ENCODE measurements around the gene MYOG. TPM values are rescaled to one million over a fixed set of nuclear protein-coding genes. Genes with fewer than 3 reads are reported as not detected.

MYOG gene
- total and polyA plus RNA-seq, 5 donors from 2014 or later, result not detected

- no peak for DNase-seq
- no peaks in the 10 kb centered on the region for H3K9me3 ChIP-seq (ENCODE audit: control insufficient read depth in 2 of 2, low read length in 2 of 2)
- H3K4me1 Mint-ChIP-seq, result no peaks in the 10 kb centered on the region
- H3K27me3 Mint-ChIP-seq, result no peaks in the 10 kb centered on the region
- ATAC-seq (ENCODE audit: low read depth in 2 of 2), result no peak
- no peaks in the 10 kb centered on the region for H3K36me3 ChIP-seq (ENCODE audit: control insufficient read depth, insufficient read depth, low read length)
- peaks cover 0 to 2% (median 0%) of the 10 kb centered on the region in 7 donors for H3K9me3 Mint-ChIP-seq
- no peaks in the 10 kb centered on the region for H3K36me3 Mint-ChIP-seq
- H3K4me3 Mint-ChIP-seq, result no peak overlapping the region
- no peak overlapping the region for H3K4me3 ChIP-seq (ENCODE audit: low read depth, low read length)
- H3K27ac ChIP-seq (ENCODE audit: insufficient read depth, low read length, poor library complexity, severe bottlenecking), result no peak overlapping the region
- no peak overlapping the region for H3K27ac Mint-ChIP-seq
- H3K4me1 ChIP-seq (ENCODE audit: control insufficient read depth, insufficient read depth, low read length, poor library complexity, severe bottlenecking), result no peaks in the 10 kb centered on the region
- no peaks in the 10 kb centered on the region for H3K27me3 ChIP-seq (ENCODE audit: control insufficient read depth, insufficient read depth, low read length)
Observed at GRCh38 chr1:203049576-203050180, 36.1 kb downstream of the MYOG start.

- Mint-ChIP-seq H3K4me1 (no peaks in the 10 kb centered on the region), H3K27me3 (no peaks in the 10 kb centered on the region), H3K36me3 (no peaks in the 10 kb centered on the region), H3K4me3 (no peak overlapping the region), H3K27ac (no peak overlapping the region), H3K9me3 (peaks cover 0 to 2% (median 0%) of the 10 kb centered on the region in 7 donors)
- no peaks in the 10 kb centered on the region for H3K9me3 ChIP-seq (ENCODE audit: control insufficient read depth in 2 of 2, low read length in 2 of 2)
- H3K4me3 ChIP-seq (ENCODE audit: low read depth, low read length), result no peak overlapping the region
- no peaks in the 10 kb centered on the region for H3K4me1 ChIP-seq (ENCODE audit: control insufficient read depth, insufficient read depth, low read length, poor library complexity, severe bottlenecking)
- H3K36me3 ChIP-seq (ENCODE audit: control insufficient read depth, insufficient read depth, low read length), result no peaks in the 10 kb centered on the region
- DNase-seq, result no peak
- H3K27ac ChIP-seq (ENCODE audit: insufficient read depth, low read length, poor library complexity, severe bottlenecking), result no peak overlapping the region
- no peaks in the 10 kb centered on the region for H3K27me3 ChIP-seq (ENCODE audit: control insufficient read depth, insufficient read depth, low read length)
- no peak for ATAC-seq (ENCODE audit: low read depth in 2 of 2)
Observed at GRCh38 chr1:203049077-203049476, 36.7 kb downstream of the MYOG start.

- Mint-ChIP-seq H3K9me3 (peaks cover 0 to 2% (median 0%) of the 10 kb centered on the region in 7 donors), H3K4me3 (no peak overlapping the region), H3K27me3 (no peaks in the 10 kb centered on the region), H3K27ac (no peak overlapping the region), H3K4me1 (no peaks in the 10 kb centered on the region), H3K36me3 (no peaks in the 10 kb centered on the region)
- Histone ChIP-seq H3K27ac (ENCODE audit: insufficient read depth, low read length, poor library complexity, severe bottlenecking) (no peak overlapping the region), H3K4me3 (ENCODE audit: low read depth, low read length) (no peak overlapping the region), H3K27me3 (ENCODE audit: control insufficient read depth, insufficient read depth, low read length) (no peaks in the 10 kb centered on the region), H3K4me1 (ENCODE audit: control insufficient read depth, insufficient read depth, low read length, poor library complexity, severe bottlenecking) (no peaks in the 10 kb centered on the region), H3K9me3 (ENCODE audit: control insufficient read depth in 2 of 2, low read length in 2 of 2) (no peaks in the 10 kb centered on the region), H3K36me3 (ENCODE audit: control insufficient read depth, insufficient read depth, low read length) (no peaks in the 10 kb centered on the region)
- ATAC-seq (ENCODE audit: low read depth in 2 of 2) (no peak), DNase-seq (no peak)
Observed at GRCh38 chr1:203048555-203049051, 37.2 kb downstream of the MYOG start.

GRCh38 chr1:203048086-203048485 lies 37.7 kb downstream of the MYOG start:
- Mint-ChIP-seq H3K4me1 (no peaks in the 10 kb centered on the region), H3K27ac (no peak overlapping the region), H3K36me3 (no peaks in the 10 kb centered on the region), H3K4me3 (no peak overlapping the region), H3K9me3 (peaks cover 0 to 2% (median 0%) of the 10 kb centered on the region in 7 donors), H3K27me3 (no peaks in the 10 kb centered on the region)
- Histone ChIP-seq H3K27ac (ENCODE audit: insufficient read depth, low read length, poor library complexity, severe bottlenecking) (no peak overlapping the region), H3K4me1 (ENCODE audit: control insufficient read depth, insufficient read depth, low read length, poor library complexity, severe bottlenecking) (no peaks in the 10 kb centered on the region), H3K9me3 (ENCODE audit: control insufficient read depth in 2 of 2, low read length in 2 of 2) (no peaks in the 10 kb centered on the region), H3K27me3 (ENCODE audit: control insufficient read depth, insufficient read depth, low read length) (no peaks in the 10 kb centered on the region), H3K4me3 (ENCODE audit: low read depth, low read length) (no peak overlapping the region), H3K36me3 (ENCODE audit: control insufficient read depth, insufficient read depth, low read length) (no peaks in the 10 kb centered on the region)
- ATAC-seq (ENCODE audit: low read depth in 2 of 2) (no peak), DNase-seq (no peak)

- H3K27me3 Mint-ChIP-seq, result no peaks in the 10 kb centered on the region
- no peak overlapping the region for H3K27ac Mint-ChIP-seq
- H3K4me1 Mint-ChIP-seq, result no peaks in the 10 kb centered on the region
Observed at GRCh38 chr1:203046984-203047630, 38.7 kb downstream of the MYOG start.

GRCh38 chr1:203045821-203046594 lies 39.8 kb downstream of the MYOG start:
- no peaks in the 10 kb centered on the region for H3K36me3 ChIP-seq (ENCODE audit: control insufficient read depth, insufficient read depth, low read length)
- Mint-ChIP-seq H3K27me3 (no peaks in the 10 kb centered on the region), H3K9me3 (peaks cover 0 to 2% (median 0%) of the 10 kb centered on the region in 7 donors), H3K4me3 (no peak overlapping the region), H3K27ac (no peak overlapping the region), H3K4me1 (no peaks in the 10 kb centered on the region), H3K36me3 (no peaks in the 10 kb centered on the region)
- ATAC-seq (ENCODE audit: low read depth in 2 of 2), result no peak
- no peaks in the 10 kb centered on the region for H3K9me3 ChIP-seq (ENCODE audit: control insufficient read depth in 2 of 2, low read length in 2 of 2)
- DNase-seq, result no peak
- no peak overlapping the region for H3K27ac ChIP-seq (ENCODE audit: insufficient read depth, low read length, poor library complexity, severe bottlenecking)
- no peaks in the 10 kb centered on the region for H3K27me3 ChIP-seq (ENCODE audit: control insufficient read depth, insufficient read depth, low read length)
- H3K4me1 ChIP-seq (ENCODE audit: control insufficient read depth, insufficient read depth, low read length, poor library complexity, severe bottlenecking), result no peaks in the 10 kb centered on the region
- no peak overlapping the region for H3K4me3 ChIP-seq (ENCODE audit: low read depth, low read length)

More at GRCh38 chr1:203046984-203047630, 38.7 kb downstream of the MYOG start:
- DNase-seq, result no peak
- no peak for ATAC-seq (ENCODE audit: low read depth in 2 of 2)
- Histone ChIP-seq H3K36me3 (ENCODE audit: control insufficient read depth, insufficient read depth, low read length) (no peaks in the 10 kb centered on the region), H3K27ac (ENCODE audit: insufficient read depth, low read length, poor library complexity, severe bottlenecking) (no peak overlapping the region), H3K9me3 (ENCODE audit: control insufficient read depth in 2 of 2, low read length in 2 of 2) (no peaks in the 10 kb centered on the region), H3K4me3 (ENCODE audit: low read depth, low read length) (no peak overlapping the region), H3K4me1 (ENCODE audit: control insufficient read depth, insufficient read depth, low read length, poor library complexity, severe bottlenecking) (no peaks in the 10 kb centered on the region), H3K27me3 (ENCODE audit: control insufficient read depth, insufficient read depth, low read length) (no peaks in the 10 kb centered on the region)
- H3K36me3 Mint-ChIP-seq, result no peaks in the 10 kb centered on the region
- H3K9me3 Mint-ChIP-seq, result peaks cover 0 to 2% (median 0%) of the 10 kb centered on the region in 7 donors
- H3K4me3 Mint-ChIP-seq, result no peak overlapping the region

GRCh38 chr1:203045336-203045735 lies 40.5 kb downstream of the MYOG start:
- H3K9me3 ChIP-seq (ENCODE audit: control insufficient read depth in 2 of 2, low read length in 2 of 2), result no peaks in the 10 kb centered on the region
- H3K9me3 Mint-ChIP-seq, result peaks cover 0 to 2% (median 0%) of the 10 kb centered on the region in 7 donors
- H3K36me3 Mint-ChIP-seq, result no peaks in the 10 kb centered on the region
- no peaks in the 10 kb centered on the region for H3K27me3 ChIP-seq (ENCODE audit: control insufficient read depth, insufficient read depth, low read length)
- DNase-seq (no peak), ATAC-seq (ENCODE audit: low read depth in 2 of 2) (no peak)
- H3K27me3 Mint-ChIP-seq, result no peaks in the 10 kb centered on the region
- no peak overlapping the region for H3K4me3 Mint-ChIP-seq
- no peaks in the 10 kb centered on the region for H3K4me1 Mint-ChIP-seq
- H3K27ac ChIP-seq (ENCODE audit: insufficient read depth, low read length, poor library complexity, severe bottlenecking), result no peak overlapping the region
- no peaks in the 10 kb centered on the region for H3K36me3 ChIP-seq (ENCODE audit: control insufficient read depth, insufficient read depth, low read length)
- no peaks in the 10 kb centered on the region for H3K4me1 ChIP-seq (ENCODE audit: control insufficient read depth, insufficient read depth, low read length, poor library complexity, severe bottlenecking)
- H3K27ac Mint-ChIP-seq, result no peak overlapping the region
- H3K4me3 ChIP-seq (ENCODE audit: low read depth, low read length), result no peak overlapping the region

All from CD4-positive, CD25-positive, alpha-beta regulatory T cell (primary cell).